NT2/D1 (cell line): ENCODE results near the gene AEBP2.
"Not testable (repeated sequence)": the region's sequence is repeated elsewhere in the genome, so short reads cannot be mapped to it uniquely, and the experiment has no call there.

Experiments used
- SUZ12 ChIP-seq: IDR thresholded peaks from 2 replicates; pipeline ENCODE4 v1.6.1; 2011; ENCODE audit not compliant: insufficient read length, insufficient read depth; ENCODE audit errors: extremely low read depth
- YY1 ChIP-seq: IDR thresholded peaks from 2 replicates; pipeline ENCODE4 v1.6.1; 2011; ENCODE audit not compliant: insufficient read length, insufficient read depth
- ZNF274 ChIP-seq: IDR thresholded peaks from 2 replicates; pipeline ENCODE4 v1.6.1; 2011; ENCODE audit warnings: mild to moderate bottlenecking, low read depth, low read length

DNA sequence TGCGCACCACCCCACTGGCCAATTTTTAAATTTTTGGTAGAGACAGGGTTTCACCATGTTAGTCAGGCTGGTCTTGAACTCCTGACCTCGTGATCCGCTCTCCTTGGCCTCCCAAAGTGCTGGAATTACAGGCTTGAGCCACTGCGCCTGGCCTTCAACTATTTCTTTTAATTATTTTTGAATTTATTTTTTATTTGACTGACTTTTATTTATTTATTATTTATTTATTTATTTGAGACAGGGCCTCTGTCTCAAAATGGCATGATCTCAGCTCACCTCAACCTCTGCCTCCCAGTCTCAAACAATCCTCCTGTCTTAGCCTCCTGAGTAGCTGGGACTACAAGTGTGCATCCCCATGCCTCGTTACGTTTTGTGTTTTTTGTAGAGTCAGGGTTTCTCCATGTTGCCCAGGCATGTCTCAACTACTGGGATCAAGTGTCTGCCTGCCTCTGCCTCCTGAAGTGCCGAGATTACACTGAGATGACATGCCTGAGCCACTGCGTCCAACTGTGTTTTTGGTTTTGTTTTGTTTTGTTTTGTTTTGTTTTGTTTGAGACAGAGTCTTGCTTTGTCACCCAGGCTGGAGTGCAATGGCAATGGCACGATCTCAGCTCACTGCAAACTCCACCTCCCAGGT, 38.5 kb upstream of the AEBP2 start:
- TF ChIP-seq YY1, SUZ12, ZNF274: not testable (repeated sequence)
